HepG2 (cell line): ENCODE data around the gene RASSF7. TPM values are rescaled to one million over a fixed set of nuclear protein-coding genes. Genes with fewer than 3 reads are reported as not detected.

ENCODE experiments used
- ATAC-seq: fragments of 200-7000 bp; cut with Tn5 transposase; 3 replicates; pipeline ENCODE4 v1.9.1; 2020; ENCODE audit warnings: mild to moderate bottlenecking, moderate library complexity
- BruUV-seq: library from RNA; stranded (reverse); fragments of 400-500 nt; replicated peaks from 2 replicates; lab custom pipeline; 2021; lab: Mats Ljungman, UMichigan
- CTCF ChIA-PET: fragments of 300-600 bp; formaldehyde crosslinking; extraction: SDS; loops from one replicate; lab custom pipeline; 2021; ENCODE audit warnings: low total read pairs, inconsistent platforms, low intra/inter-chr PET ratio; lab: Yijun Ruan, JAX
- POLR2A ChIA-PET: fragments of 350-600 bp; sonication (Branson Sonifier 250); formaldehyde crosslinking; loops from one replicate; lab custom pipeline; 2020; ENCODE audit warnings: antibody characterized with exemption, inconsistent platforms; lab: Yijun Ruan, JAX
- DNase-seq: peaks from one replicate; pipeline ENCODE4 v3.0.0-alpha.2; 2015; ENCODE audit warnings: low spot score
- FAIRE-seq: peaks from 3 replicates; lab custom pipeline; 2011; peaks lifted over from hg19 to GRCh38; lab: Jason Lieb, UNC
- H2AFZ ChIP-seq: one replicate; pipeline ENCODE4 v1.6.1; 2011; ENCODE audit warnings: low read length, inconsistent platforms
- H3K27ac ChIP-seq: fragments of 300-600 bp; 3 replicates; pipeline ENCODE4 v1.8.0; 2011; ENCODE audit warnings: mixed run types, mild to moderate bottlenecking, mixed read lengths, low read length, inconsistent platforms; ENCODE audit not compliant: insufficient read depth; ENCODE audit errors: extremely low read length
- H3K27me3 ChIP-seq, 2 experiments: fragments of 200-600 bp in 1 of 2; 2 replicates in 1 of 2; 3 replicates in 1 of 2; pipeline versions ENCODE4 v1.6.0 to v1.8.0; 2011; ENCODE audit warnings: low read length in 2 of 2, mild to moderate bottlenecking in 2 of 2, moderate library complexity in 2 of 2, inconsistent platforms in 1 of 2; ENCODE audit not compliant: insufficient read depth in 2 of 2, control insufficient read depth in 1 of 2
- H3K36me3 ChIP-seq, 2 experiments: fragments of 200-600 bp in 1 of 2; replicated peaks in 1 of 2; 2 replicates in 1 of 2; 3 replicates in 1 of 2; pipeline versions ENCODE4 v1.5.1 to v1.8.0; 2011; ENCODE audit warnings: low read length in 2 of 2, inconsistent platforms in 1 of 2; ENCODE audit not compliant: insufficient read depth in 2 of 2, control insufficient read depth in 1 of 2
- H3K4me1 ChIP-seq: 2 replicates; pipeline ENCODE4 v1.5.1; 2012; ENCODE audit warnings: low read length, inconsistent platforms; ENCODE audit not compliant: insufficient read depth
- H3K4me2 ChIP-seq: 2 replicates; pipeline ENCODE4 v1.6.0; 2011; ENCODE audit warnings: low read depth, low read length, inconsistent platforms
- H3K4me3 ChIP-seq, 3 experiments: fragments of 200-600 bp in 1 of 3; sonication (generic), shearing (Covaris generic) in 1 of 3; replicated peaks in 1 of 3; 2 replicates each; pipeline ENCODE4 v1.5.1; 2011 to 2016; ENCODE audit warnings: low read length in 3 of 3, inconsistent platforms in 2 of 3, low read depth in 2 of 3, mild to moderate bottlenecking in 2 of 3, control low read depth in 1 of 3, mixed read lengths in 1 of 3; ENCODE audit not compliant: insufficient read depth in 1 of 3
- H3K79me2 ChIP-seq: one replicate; pipeline ENCODE4 v1.6.1; 2011; ENCODE audit warnings: low read length, inconsistent platforms; ENCODE audit not compliant: insufficient read depth
- H3K9ac ChIP-seq: 2 replicates; pipeline ENCODE4 v1.6.0; 2011; ENCODE audit warnings: mild to moderate bottlenecking, low read depth, low read length, inconsistent platforms; ENCODE audit not compliant: insufficient read depth
- H3K9me3 ChIP-seq: 2 replicates; pipeline ENCODE4 v1.5.1; 2012; ENCODE audit warnings: mild to moderate bottlenecking, low read length
- H4K20me1 ChIP-seq: 2 replicates; pipeline ENCODE4 v1.6.0; 2011; ENCODE audit warnings: inconsistent platforms, mild to moderate bottlenecking, low read length, moderate library complexity; ENCODE audit not compliant: insufficient read depth
- AGO2 ChIP-seq: fragments of 200-400 bp; formaldehyde crosslinking; optimal IDR thresholded peaks from 2 replicates; pipeline ENCODE3; 2017; ENCODE audit warnings: mild to moderate bottlenecking, low read depth, low read length, moderate library complexity
- ATAD3A ChIP-seq: sonication (generic); formaldehyde crosslinking; IDR thresholded peaks from 2 replicates; pipeline ENCODE4 v1.4.0; 2020; ENCODE audit warnings: missing genetic modification reagents
- EHMT2 ChIP-seq: fragments of 200-600 bp; sonication (generic); IDR thresholded peaks from 2 replicates; pipeline ENCODE4 v1.7.0; 2017; ENCODE audit warnings: antibody characterized with exemption, low read depth, low read length, borderline replicate concordance
- FOXK2 ChIP-seq: fragments of 450-650 bp; IDR thresholded peaks from 2 replicates; pipeline ENCODE4 v1.6.1; 2016
- GABPB1 ChIP-seq: IDR thresholded peaks from 2 replicates; pipeline ENCODE4 v1.6.1; 2016; ENCODE audit warnings: mild to moderate bottlenecking, missing genetic modification reagents, moderate library complexity, missing compliant biosample characterization
- NR1H2 ChIP-seq: sonication (generic); formaldehyde crosslinking; IDR thresholded peaks from 2 replicates; pipeline ENCODE4 v1.8.1; 2022; ENCODE audit warnings: low read depth, missing genetic modification reagents, borderline replicate concordance
- NR2F2 ChIP-seq: IDR thresholded peaks from 2 replicates; pipeline ENCODE4 v1.6.1; 2012; ENCODE audit warnings: low read depth, inconsistent platforms, borderline replicate concordance
- PHF20 ChIP-seq: sonication (generic); formaldehyde crosslinking; IDR thresholded peaks from 2 replicates; pipeline ENCODE4 v1.5.0; 2020; ENCODE audit warnings: mild to moderate bottlenecking, missing genetic modification reagents
- POLR2A ChIP-seq, 2 experiments: IDR thresholded peaks; 2 replicates each; pipeline ENCODE4 v1.6.1; 2011; ENCODE audit warnings: low read depth in 2 of 2, low read length in 2 of 2, mild to moderate bottlenecking in 1 of 2, moderate library complexity in 1 of 2; ENCODE audit not compliant: insufficient read depth in 1 of 2
- RELA ChIP-seq: sonication (generic); formaldehyde crosslinking; IDR thresholded peaks from 2 replicates; pipeline ENCODE4 v1.4.0; 2020; ENCODE audit warnings: missing genetic modification reagents
- ZBTB39 ChIP-seq: sonication (generic); formaldehyde crosslinking; IDR thresholded peaks from 2 replicates; pipeline ENCODE4 v1.5.0; 2020; ENCODE audit warnings: missing genetic modification reagents
- ZFY ChIP-seq: sonication (generic); formaldehyde crosslinking; IDR thresholded peaks from 2 replicates; pipeline ENCODE4 v1.4.0; 2020; ENCODE audit warnings: missing genetic modification reagents
- WGBS: methylation state at CpG from one replicate; pipeline ENCODE4 v1.1.6; 2017; ENCODE audit warnings: low lambda C conversion rate; 5-methylcytosine and 5-hydroxymethylcytosine counted together
- in situ Hi-C: cut with HindIII; loops from 2 replicates; pipeline ENCODE4 v1.10.0; 2017; ENCODE audit warnings: low pct_unique_long_range_greater_than_20kb; ENCODE audit not compliant: extremely low pct_ligation_motif_present
- intact Hi-C: fragments of 100-400 bp; cut with micrococcal nuclease; formaldehyde crosslinking; loops from one replicate; pipeline ENCODE4 v1.10.0; 2022; ENCODE audit not compliant: unreplicated experiment
- polyA plus RNA-seq, 8 experiments: library from polyadenylated mRNA; depleted of rRNA in 3 of 8; stranded (reverse) in 7 of 8; unstranded in 1 of 8; fragments of >200 nt; fragmentation: Illumina TruSeq in 4 of 8; extraction: Trizol in 4 of 8; gene quantifications; 2 replicates each; pipeline versions ENCODE4 v1.2.1 to v1.2.3, GENCODE V29; 2011 to 2016; ENCODE audit warnings: low read depth in 4 of 8, missing spikeins in 1 of 8, mixed read lengths in 1 of 8; ENCODE audit not compliant: insufficient read depth in 1 of 8
- total RNA-seq, 5 experiments: library from RNA; depleted of rRNA; stranded (reverse); fragments of >200 nt; fragmentation: Illumina TruSeq; extraction: Trizol; gene quantifications; 2 replicates each; pipeline ENCODE4 v1.2.3, GENCODE V29; 2016; ENCODE audit warnings: low read depth in 1 of 5
- TF ChIP-seq, protein P1 (sequence below): sonication (generic); formaldehyde crosslinking; IDR thresholded peaks from 2 replicates; pipeline ENCODE4 v1.4.0; 2020; ENCODE audit warnings: mild to moderate bottlenecking, low read depth, missing genetic modification reagents
- TF ChIP-seq, protein P2 (sequence below): sonication (generic); formaldehyde crosslinking; IDR thresholded peaks from 2 replicates; pipeline ENCODE4 v1.8.0; 2022; ENCODE audit warnings: mild to moderate bottlenecking, missing genetic modification reagents, moderate library complexity

Gene RASSF7
- total and polyA plus RNA-seq, 2 of the 13 experiments (the other 11 are each of a cell fraction or from before 2014, with no cell fraction given) = 20.2 to 28.6 TPM

- H3K36me3 ChIP-seq = peaks cover 47 to 88% of the 10 kb centered on the region in 2 experiments
- TF ChIP-seq EHMT2 (no peak), ATAD3A (CRISPR knock-in tag) (no peak), PHF20 (CRISPR knock-in tag) (no peak)
- TF ChIP-seq, protein P1, sequence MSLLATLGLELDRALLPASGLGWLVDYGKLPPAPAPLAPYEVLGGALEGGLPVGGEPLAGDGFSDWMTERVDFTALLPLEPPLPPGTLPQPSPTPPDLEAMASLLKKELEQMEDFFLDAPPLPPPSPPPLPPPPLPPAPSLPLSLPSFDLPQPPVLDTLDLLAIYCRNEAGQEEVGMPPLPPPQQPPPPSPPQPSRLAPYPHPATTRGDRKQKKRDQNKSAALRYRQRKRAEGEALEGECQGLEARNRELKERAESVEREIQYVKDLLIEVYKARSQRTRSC (CRISPR knock-in tag) = no peak
- TF ChIP-seq, all 625 proteins: peak for 0
- Histone ChIP-seq H3K9ac (no peak overlapping the region), H2AFZ (no peak overlapping the region), H3K79me2 (peaks cover 25% of the 10 kb centered on the region), H3K4me3 (no peak overlapping the region), H3K4me1 (peaks cover 18% of the 10 kb centered on the region), H3K27ac (no peak overlapping the region), H3K9me3 (no peaks in the 10 kb centered on the region), H3K27me3 (no peaks in the 10 kb centered on the region), H3K4me2 (no peak overlapping the region), H4K20me1 (peaks cover 11% of the 10 kb centered on the region; the same call in 1 of the 2 replicates)
- 95% methylated on average over 15 of the region's 21 CpGs for WGBS
- no TSS peak for BruUV-seq
- in situ Hi-C loops = no loop called here
- POLR2A ChIA-PET = no interaction called here
- ATAC-seq = no peak
- no peak for FAIRE-seq
- DNase-seq = no peak
- intact Hi-C loops = no loop called here
- CTCF ChIA-PET = no interaction called here
Measured at GRCh38 chr11:593347-593746, 32.6 kb downstream of the RASSF7 start.

- no peak for ATAC-seq
- in situ Hi-C loops (loop anchor here (5.0 kb wide), 1 partner anchor 38 kb away; no protein-coding TSS in a partner anchor), intact Hi-C loops (no loop called here)
- DNase-seq = no peak
- Histone ChIP-seq H3K79me2 (peaks cover 8% of the 10 kb centered on the region), H3K4me3 (no peak overlapping the region), H3K9me3 (no peaks in the 10 kb centered on the region), H3K36me3 (peaks cover 49 to 88% of the 10 kb centered on the region in 2 experiments), H3K27ac (no peak overlapping the region), H3K4me2 (no peak overlapping the region), H4K20me1 (peaks cover 4% of the 10 kb centered on the region; the same call in 1 of the 2 replicates), H3K27me3 (no peaks in the 10 kb centered on the region), H3K4me1 (peaks cover 12% of the 10 kb centered on the region), H2AFZ (no peak overlapping the region), H3K9ac (no peak overlapping the region)
- WGBS = 100% methylated on average over 4 of the region's 10 CpGs
- CTCF ChIA-PET = no interaction called here
- BruUV-seq = no TSS peak
- FAIRE-seq = no peak
- POLR2A ChIA-PET = interaction anchor here (0.6 kb wide), 1 partner anchor 89 kb away, joined by 4 read pairs; no protein-coding TSS in a partner anchor
- no peak for TF ChIP-seq NR1H2 (CRISPR knock-in tag)
- TF ChIP-seq, protein P2, sequence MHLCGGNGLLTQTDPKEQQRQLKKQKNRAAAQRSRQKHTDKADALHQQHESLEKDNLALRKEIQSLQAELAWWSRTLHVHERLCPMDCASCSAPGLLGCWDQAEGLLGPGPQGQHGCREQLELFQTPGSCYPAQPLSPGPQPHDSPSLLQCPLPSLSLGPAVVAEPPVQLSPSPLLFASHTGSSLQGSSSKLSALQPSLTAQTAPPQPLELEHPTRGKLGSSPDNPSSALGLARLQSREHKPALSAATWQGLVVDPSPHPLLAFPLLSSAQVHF (CRISPR knock-in tag) = no peak
- 0 out of 4 replicates have a peak, but pooled peaks of 1 of the 2 experiments have one; percentile 10 for TF ChIP-seq POLR2A (IDR thresholded peaks at IDR 0.05; ENCODE audit: insufficient read depth in 1 of 2, low read depth in 2 of 2, low read length in 2 of 2)
- TF ChIP-seq ZBTB39 = no peak
- TF ChIP-seq FOXK2 = no peak
- TF ChIP-seq NR2F2 = no peak
- no peak for TF ChIP-seq PHF20 (CRISPR knock-in tag)
- TF ChIP-seq GABPB1 (CRISPR knock-in tag) = no peak
- no peak for TF ChIP-seq RELA (CRISPR knock-in tag)
- TF ChIP-seq ZFY = no peak
- TF ChIP-seq AGO2 = peak; percentile 52
Measured at GRCh38 chr11:595400-595799, 34.6 kb downstream of the RASSF7 start.
